Vagina (tissue), 2 donors: ENCODE data around the gene CD22.

Source experiments
- POLR2A ChIP-seq, 2 donors: fragments of 450-650 bp; IDR thresholded peaks; one replicate each; pipeline ENCODE4 v1.6.1; 2017; ENCODE audit warnings: antibody characterized with exemption in 2 of 2, mild to moderate bottlenecking in 2 of 2, moderate library complexity in 2 of 2
- TF ChIP-seq, protein P1 (sequence below), 3 experiments: fragments of 450-650 bp in 2 of 3; fragments of 200-600 bp in 1 of 3; sonication (generic) in 1 of 3; IDR thresholded peaks; one replicate each; pipeline ENCODE4 v1.5.1; 2017 to 2019; ENCODE audit warnings: antibody characterized with exemption in 3 of 3, mild to moderate bottlenecking in 2 of 3, moderate library complexity in 2 of 3

DNA sequence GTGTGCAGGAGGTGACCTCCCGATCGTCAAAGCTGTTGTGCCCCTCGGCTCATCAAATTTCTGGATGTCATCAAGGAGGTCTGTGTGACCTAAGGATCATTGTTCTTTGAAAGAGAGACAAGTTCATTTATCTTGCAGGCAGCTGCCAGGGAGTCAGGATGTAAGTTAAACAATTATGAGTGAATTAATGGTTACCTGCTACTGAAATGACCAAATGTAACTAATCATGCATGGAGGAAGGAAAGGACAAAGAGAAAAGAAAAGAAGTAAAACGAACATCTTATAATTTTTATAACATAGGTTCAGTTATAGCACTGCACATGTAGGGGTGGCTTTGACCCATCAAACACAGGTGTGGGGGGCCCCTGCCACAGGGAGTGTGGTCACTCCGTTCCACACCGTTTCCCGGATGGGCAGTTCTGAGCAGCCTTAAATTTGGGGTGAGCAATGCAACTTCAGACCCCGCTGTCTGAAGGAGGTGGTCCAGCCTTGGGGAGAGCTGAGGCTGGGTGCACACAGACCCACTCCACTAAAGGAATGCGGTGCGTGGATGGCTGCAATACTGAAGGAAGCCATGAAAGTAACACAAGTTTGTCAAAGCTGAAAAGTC lies 5.3 kb downstream of the CD22 start:
- no peak for TF ChIP-seq POLR2A (IDR thresholded peaks at IDR 0.05)
- TF ChIP-seq, protein P1, sequence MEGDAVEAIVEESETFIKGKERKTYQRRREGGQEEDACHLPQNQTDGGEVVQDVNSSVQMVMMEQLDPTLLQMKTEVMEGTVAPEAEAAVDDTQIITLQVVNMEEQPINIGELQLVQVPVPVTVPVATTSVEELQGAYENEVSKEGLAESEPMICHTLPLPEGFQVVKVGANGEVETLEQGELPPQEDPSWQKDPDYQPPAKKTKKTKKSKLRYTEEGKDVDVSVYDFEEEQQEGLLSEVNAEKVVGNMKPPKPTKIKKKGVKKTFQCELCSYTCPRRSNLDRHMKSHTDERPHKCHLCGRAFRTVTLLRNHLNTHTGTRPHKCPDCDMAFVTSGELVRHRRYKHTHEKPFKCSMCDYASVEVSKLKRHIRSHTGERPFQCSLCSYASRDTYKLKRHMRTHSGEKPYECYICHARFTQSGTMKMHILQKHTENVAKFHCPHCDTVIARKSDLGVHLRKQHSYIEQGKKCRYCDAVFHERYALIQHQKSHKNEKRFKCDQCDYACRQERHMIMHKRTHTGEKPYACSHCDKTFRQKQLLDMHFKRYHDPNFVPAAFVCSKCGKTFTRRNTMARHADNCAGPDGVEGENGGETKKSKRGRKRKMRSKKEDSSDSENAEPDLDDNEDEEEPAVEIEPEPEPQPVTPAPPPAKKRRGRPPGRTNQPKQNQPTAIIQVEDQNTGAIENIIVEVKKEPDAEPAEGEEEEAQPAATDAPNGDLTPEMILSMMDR (IDR thresholded peaks at IDR 0.05), result no peak
